Vagina (tissue), 2 donors: ENCODE measurements around the gene BCOR.
A peak's percentile ranks its signal among the peaks of the same experiment; 100 is the strongest.

Experiments used
- CTCF ChIP-seq, 3 experiments: fragments of 450-650 bp in 2 of 3; fragments of 200-600 bp in 1 of 3; sonication (generic) in 1 of 3; IDR thresholded peaks; one replicate each; pipeline ENCODE4 v1.5.1; 2017 to 2019; ENCODE audit warnings: antibody characterized with exemption in 3 of 3, mild to moderate bottlenecking in 2 of 3, moderate library complexity in 2 of 3
- POLR2A ChIP-seq, 2 donors: fragments of 450-650 bp; IDR thresholded peaks; one replicate each; pipeline ENCODE4 v1.6.1; 2017; ENCODE audit warnings: antibody characterized with exemption in 2 of 2, mild to moderate bottlenecking in 2 of 2, moderate library complexity in 2 of 2
- POLR2AphosphoS5 ChIP-seq, 2 donors: sonication (generic); formaldehyde crosslinking; IDR thresholded peaks; one replicate each; pipeline ENCODE4 v1.9.0; 2017; ENCODE audit warnings: antibody characterized with exemption in 2 of 2, mild to moderate bottlenecking in 2 of 2, low read depth in 1 of 2; ENCODE audit not compliant: insufficient read depth in 1 of 2

- TF ChIP-seq CTCF (IDR thresholded peaks at IDR 0.05), result no peak
- no peak for TF ChIP-seq POLR2A (IDR thresholded peaks at IDR 0.05)
- peak in 1 of 2 donors; percentile 37 for TF ChIP-seq POLR2AphosphoS5 (IDR thresholded peaks at IDR 0.05; ENCODE audit: insufficient read depth in 1 of 2, low read depth in 1 of 2)
Observed at GRCh38 chrX:40132751-40133150, 35.0 kb upstream of the BCOR start.
